NCI-H524 (cell line): Measurements from ENCODE around the gene FAM83D.
"Not testable (repeated sequence)": the region's sequence is repeated elsewhere in the genome, so short reads cannot be mapped to it uniquely, and the experiment has no call there.

Experiments used
- DNase-seq, 2 experiments: peaks; one replicate each; lab custom pipeline; 2025; lab: John Stamatoyannopoulos, UW

The FAM83D gene

DNA sequence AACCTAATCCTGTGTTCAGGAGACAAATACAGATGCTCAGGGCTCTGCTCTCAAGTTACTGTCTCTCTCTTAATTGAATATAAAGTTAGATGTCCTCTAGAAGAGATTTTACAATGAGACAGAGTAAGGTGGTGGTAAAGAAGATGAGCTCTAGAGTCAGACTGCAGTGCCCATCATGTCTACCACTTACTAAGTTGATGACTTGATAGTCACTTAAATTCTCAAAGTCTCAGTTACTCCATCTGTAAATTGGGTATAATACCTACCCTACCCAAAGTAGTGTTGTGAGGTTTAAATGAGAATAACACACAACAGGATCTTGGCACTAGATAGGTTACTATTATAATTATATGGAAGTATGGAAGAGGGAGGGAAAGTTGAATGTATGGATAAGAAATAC is 37.5 kb downstream of the FAM83D start:
- DNase-seq: no peak

DNA sequence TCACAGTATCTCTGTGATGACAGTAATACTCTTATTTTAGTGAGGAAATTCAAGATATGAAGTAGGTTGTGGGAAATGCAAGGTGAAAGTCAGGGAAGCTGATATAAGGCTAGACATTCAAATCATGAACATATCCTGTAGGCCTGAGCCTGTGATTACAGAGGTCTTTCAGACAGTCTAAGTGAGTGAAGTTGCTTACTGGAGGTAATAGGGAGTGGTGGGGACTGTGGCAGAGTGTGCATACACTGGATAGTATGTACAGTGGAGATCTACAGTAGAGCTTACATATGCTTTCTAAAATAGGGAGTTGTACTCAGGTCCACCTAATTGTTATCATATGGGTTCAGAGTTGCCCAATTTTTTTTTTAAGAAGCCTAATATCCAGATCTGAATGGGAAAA is 39.0 kb downstream of the FAM83D start:
- DNase-seq: no peak

DNA sequence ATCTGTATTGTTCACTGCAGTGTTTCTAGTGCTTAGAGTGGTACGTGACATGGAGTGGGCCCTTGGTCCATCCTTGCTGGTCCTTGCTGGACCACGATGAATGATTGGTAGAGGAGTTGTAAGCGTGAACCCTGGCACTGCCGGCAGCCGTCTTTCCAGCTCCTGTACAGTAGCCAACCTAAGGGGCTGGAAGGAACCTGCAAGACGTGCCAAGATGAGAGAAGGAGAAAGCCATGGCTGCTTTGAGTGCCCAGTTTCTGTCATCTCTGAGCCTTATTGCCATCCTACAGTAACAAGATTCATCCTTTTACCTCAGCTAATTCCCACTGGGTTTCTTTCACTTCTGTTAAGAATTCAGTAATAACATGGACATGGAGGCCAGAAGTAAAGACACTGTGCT is 41.9 kb downstream of the FAM83D start:
- DNase-seq: no peak

DNA sequence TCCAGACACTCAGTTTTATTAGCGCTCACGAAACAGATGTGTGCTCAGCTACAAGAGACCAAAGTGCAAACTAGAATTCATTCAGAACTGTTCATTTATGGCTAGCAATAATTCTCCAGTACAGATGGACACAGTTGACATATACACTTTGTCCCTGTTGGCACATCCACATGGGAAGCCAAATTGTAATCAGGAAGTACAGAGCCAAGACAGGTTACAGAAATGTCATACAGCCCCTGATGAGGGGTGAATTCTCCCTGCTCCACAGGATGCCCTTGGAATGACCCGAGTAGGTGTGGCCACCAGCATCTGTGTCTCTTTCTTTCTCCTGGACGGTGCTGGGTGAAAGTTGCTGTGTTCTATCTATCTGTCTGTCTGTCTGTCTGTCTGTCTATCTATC is 43.5 kb downstream of the FAM83D start:
- DNase-seq: no peak

DNA sequence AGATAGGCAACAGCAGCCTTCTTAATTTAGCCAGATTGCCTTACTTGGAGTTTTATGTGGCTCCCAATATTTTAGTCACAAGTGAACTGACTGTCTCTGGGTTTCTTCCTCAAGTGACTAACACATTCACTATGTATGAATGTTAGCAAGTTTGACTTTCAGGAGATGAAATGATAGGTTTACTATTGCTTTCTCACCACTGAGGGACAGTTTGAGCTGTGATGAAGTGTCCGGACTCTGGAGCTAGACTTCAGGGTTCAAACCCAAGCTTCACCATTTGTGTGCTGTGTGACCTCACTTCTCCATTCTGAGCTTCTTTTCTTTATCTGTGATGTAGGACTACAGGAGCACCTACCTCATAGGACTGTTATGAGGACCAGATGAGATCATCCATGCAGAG is 44.1 kb downstream of the FAM83D start:
- DNase-seq: no peak

DNA sequence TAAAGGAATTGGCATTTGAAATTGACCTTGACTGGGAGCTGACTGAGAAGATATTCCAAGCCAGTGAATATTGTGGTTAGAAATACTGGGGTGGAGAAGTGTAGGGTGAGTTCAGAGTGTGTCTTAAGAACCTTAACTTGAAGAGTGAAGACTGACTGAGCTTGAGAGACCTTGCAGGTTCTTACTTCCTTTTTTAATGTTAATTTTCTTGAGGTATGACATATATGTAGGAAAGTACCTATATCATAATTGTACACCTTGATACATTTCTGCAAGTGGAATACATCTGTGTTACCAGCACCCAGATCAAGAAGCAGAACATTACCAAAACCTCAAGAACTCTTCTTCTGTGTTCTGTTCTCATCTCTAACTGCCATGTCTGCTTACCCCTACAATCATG is 46.9 kb downstream of the FAM83D start:
- no peak for DNase-seq

DNA sequence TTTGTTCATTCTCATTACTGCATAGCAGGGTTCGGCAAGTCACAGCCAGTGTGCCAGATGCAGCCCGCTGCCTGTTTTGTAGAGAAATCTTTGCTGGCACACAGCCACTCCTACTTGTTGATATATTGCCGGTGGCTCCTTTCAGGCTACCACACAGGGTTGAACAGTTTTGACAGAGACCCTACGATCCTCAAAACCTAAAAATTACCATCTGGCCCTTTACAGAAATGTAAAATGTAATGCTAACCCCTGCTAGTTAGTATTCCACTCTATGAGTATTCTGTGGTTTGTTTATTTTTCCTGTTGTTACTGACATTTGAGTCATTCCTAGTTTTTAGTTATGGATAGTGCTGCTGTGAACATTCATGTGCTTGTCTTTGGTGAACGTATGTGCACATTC is 47.4 kb downstream of the FAM83D start:
- DNase-seq: no peak

DNA sequence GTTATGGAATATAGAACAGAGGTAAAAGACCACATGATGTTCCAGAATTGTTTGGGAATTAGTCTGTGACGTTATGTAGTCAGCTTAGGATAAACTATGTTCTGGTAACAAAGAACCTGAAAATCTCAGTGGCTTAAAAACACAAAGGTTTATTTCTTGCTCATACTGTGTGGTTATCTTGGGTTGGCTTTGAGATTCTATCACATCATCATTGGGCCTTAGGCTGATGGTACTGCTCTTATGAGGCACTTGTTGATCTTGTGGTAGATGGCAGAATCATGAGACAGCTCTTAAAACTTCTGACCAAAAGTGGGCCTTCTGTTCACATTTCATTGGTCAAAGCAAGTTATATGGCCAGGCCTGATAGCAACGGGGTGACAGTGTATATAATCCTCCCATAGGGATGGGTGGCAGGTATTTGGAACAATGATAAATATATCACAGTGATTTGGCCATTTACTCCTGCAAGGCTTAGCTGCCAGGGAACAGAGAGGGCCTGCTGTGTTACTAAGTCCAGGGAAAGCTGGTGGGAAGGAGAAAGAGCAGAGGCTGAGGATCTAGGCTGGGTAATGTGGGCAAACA is 49.4 kb downstream of the FAM83D start:
- no peak for DNase-seq

DNA sequence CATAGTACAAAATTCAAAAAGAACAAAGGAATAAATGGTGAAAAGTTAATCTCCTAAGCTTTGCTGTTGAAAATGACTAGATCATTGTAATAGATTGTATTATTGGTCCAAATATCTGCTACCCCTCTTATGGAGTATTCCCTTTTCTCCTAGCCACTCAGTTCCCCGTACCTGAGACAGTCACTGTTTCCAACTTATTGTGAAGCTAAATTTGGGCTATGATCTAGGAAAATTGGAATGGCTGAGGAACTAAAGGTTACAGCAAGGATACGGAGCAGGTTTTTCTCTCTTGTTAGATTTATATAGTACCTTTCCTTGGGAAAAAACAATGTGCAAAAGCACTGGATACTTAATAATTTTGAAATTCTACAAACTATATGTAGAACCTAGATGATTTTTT is 53.2 kb downstream of the FAM83D start:
- no peak for DNase-seq

DNA sequence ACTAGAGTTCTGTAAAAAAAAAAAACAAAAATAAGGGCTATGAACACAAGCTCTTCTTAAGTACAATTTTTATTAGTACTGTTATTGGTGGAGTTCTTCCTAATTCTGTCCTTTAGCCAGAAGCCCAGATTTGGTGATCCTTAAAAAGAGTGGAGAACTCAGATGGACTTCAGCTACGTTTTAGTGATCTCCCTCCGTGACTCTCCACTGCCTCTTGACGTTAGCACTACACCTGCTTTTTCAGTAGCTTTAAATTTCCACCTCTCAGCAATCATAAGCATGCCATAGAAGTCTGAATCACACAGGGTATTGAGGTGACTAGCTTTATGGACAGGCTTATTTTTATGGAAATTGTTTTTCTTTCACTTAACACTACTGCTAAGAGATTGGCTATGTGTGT is 53.6 kb downstream of the FAM83D start:
- no peak for DNase-seq

DNA sequence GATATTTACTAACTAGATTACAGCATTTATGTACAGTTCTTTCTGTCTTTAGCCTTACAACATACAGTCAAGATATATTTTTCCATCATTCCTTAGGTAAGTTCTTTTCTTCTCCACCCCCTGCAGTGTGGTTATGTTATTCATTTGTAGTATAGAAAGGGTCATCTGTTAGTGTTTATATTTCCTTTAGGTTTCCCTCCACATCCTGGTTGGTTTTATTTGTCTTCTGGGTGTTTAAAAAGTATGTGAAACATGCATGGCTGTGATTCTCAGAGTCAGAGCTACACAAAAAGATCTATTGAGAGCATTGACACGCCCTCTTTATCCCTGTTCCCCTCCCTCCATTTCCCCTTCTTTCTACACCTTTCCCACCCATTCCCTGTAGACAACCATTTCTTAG is 56.1 kb downstream of the FAM83D start:
- DNase-seq: no peak

DNA sequence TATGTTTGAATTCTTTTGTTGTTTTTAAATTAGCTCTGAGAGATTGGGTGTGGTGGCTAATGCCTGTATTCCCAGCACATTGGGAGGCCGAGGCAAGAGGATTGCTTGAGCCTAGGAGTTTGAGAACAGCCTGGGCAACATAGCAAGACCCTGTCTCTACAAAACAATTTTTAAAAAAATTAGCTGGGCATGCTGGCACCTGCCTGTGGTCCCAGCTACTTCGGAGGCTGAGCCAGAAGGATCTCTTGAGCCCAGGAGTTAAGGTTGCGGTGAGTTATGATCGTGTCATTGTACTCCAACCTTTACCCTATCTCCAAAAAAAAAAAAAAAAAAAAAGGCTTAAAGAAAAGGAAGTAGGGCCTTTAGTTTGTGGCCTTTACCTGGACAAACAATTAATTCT is 58.8 kb downstream of the FAM83D start:
- no peak for DNase-seq

DNA sequence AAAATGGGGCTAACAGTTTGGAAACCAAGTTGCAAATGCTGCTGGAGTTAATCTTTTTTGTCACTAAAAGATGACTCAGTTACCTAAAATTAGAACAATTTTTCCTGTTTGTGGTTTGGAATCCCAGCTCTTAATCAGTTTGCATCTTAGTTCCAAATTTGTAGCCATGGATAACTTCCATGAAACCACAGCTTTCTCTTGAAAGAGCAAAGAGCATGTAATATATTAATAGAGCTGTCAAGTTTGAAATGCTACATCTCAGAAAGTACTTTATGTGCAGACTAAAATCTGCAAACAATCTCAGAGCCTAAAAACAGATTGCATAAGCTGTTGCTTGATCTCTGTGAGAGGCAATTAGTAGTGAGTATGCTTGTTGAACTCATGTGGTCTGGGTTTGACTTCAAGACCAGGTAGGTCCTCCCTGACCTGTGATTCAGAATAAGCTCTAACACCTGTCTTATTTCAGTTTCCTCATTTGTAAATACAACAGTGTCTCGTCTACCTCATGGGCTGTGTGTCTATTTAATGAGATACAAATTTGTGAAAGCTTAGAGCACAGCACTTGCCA is 59.5 kb downstream of the FAM83D start:
- no peak for DNase-seq

DNA sequence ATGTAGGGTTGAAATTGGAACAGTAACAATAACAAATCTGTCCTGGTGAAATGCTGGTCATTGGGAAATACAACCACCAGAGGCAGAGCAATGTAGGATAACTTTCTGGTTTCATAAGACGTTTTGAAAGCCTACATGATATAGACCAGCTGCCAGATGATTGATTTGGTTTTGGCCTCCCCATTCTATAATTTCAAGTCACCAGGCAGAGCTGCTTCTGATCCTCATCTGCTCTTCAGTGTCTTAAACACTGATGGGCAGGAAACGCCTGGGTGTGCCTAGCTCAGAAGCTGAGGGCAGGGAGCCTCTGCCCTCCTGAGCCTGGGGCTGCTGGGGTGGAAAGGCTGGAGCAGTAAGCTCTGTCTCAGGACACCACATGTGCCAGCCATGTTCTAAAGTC is 60.4 kb downstream of the FAM83D start:
- no peak for DNase-seq

DNA sequence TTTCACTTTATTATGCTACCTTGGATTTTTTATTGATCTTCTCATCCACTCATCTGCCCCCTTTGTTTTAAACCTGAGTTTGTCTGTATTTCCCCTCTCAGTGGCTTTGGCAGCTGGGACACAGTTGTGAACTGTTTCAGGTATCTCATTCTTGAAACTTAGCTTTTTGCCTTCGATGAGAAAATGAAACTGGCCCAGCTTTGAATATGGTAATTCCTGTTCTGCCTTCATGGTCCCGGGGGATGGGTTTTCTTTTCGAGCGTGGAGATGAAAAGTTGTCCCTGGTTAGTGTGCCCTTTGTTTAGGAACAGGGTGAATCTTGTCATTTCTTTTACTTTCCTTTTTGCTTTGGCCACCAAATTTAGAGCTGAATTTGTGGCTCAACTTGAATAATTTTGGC is 61.6 kb downstream of the FAM83D start:
- DNase-seq: no peak

DNA sequence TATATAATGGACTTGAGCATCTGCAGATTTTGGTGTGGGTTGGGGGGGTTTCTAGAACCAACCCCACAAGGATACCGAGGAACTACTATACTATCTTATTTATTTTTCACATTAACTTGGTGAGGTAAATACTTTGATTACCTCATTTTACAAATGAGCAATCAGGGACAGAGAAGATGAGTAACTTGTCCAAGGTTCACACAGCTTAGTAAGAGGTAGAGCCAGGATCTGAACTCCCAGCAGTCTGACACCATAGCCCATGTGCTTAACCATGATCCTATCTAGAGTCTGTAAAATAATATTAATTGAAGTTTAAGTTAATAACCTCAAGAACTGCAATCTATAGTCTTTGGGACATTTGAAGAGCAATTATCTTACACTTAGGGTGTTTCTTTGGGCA is 64.5 kb downstream of the FAM83D start:
- no peak for DNase-seq

DNA sequence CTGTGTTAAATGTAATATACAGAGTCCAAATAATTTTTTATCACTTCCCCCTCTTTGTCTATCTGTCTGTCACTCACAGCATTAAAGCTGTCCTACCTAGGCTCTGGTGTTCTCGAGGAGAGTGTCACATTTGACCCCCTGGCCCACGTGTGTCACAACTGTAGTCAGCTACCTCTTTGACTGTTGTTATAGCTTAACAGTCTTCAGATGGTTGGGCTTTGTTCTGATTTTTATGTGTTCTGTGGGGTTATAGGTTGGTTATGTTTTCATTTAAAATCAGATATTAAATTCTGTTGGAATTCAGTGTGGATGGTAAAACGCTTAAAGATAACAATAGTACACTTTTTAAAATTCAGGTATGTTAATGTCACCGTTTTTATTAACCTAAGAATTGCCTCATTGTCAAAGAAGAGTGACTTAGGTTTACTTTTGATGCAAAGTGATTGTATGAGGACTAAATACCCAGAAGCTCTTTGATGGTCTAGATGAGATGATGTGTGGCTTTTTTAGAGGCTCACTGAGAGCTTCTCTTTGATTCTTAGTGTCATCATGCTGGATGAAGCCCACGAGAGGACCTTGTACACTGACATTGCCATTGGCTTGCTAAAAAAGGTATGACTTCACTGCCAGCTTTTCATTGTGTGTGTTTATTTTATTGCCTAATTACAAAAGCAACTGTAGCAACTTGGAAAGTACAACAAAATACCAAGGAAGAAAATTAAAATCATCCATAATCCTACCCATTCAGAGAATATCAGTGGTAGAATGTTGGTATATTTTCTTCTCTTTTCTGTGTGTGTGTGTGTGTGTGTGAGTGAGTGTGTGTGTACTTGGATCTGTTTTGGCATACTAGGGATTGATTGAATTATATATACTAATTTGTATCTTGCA is 65.8 kb downstream of the FAM83D start:
- no peak for DNase-seq

DNA sequence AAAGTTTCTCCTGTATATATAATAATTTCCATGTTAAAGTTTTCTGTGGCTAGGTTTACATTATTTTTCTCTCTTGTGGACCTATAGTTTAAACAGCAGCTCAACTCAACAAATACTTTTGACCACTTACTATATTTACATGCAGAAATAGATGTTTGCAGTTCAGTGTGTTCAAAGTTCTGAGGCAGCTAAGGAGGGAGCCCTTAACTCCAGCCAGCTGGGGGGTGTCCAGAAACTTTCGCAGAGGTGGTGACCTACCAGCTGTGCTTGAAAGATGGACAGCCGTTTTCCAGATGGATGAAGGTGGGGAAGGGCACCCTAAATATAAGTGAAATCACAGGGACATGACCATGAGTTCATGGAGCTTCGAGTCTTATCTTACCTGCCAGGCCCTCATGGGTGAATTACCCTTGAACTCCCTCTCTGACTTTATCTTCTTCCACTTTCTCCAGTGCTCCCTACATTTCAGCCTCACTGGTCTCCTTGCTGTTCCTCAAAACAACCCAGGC is 69.4 kb downstream of the FAM83D start:
- no peak for DNase-seq

DNA sequence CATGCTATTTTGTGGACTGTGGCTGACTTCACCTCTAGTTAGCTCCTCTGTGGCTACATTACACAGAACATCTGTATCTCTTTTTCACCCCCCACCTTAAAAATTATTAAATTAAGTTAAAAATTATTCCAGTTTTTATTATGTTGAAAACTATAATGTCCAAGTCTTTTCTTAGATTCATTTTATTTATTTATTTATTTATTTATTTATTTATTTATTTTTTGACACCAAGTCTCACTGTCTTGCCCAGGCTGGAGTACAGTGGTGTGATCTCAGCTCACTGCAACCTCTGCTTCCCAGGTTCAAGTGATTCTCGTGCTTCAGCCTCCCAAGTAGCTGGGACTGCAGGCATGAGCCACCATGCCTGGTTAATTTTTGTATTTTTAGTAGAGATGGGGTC is 70.6 kb downstream of the FAM83D start:
- not testable (repeated sequence) for DNase-seq

DNA sequence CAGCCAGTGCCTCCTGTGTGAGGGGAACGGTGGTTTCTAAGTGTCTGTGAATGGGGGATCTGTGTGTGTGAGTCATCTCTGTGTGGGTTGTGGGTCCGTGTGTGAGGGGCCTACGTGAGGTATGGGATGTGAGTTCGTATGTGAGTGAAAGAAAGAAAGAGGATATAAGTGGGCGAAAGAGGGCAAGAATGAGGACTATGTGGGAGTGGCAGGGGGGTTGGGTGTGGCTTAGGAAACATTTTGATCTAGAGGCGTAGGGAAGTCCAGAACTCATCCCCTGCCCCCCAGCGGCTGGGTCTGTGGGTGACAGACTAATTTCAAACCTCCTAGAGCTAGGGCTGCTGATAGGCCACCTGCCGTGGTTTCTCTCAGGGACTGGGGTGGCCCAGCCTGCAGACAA is 71.4 kb downstream of the FAM83D start:
- no peak for DNase-seq

DNA sequence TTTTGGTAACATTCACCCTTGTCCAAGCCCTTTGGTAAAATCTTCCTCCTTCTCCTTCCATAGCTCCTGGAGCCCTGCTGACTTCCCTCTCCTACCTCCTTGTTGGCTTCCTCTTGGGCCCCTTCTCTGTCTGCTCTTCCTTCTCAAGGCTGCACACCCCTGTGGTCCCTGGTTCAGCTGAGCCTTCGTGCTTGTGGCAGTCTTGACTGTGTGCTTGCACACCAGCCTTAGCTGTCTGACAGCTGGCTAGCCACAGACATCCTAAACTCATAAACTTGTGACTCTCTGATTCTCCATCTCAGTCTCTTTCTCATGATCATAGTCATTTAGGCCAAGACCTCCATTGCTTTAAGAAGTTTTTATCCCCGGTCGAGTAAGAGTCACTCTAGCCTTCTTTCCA is 73.0 kb downstream of the FAM83D start:
- DNase-seq: no peak

DNA sequence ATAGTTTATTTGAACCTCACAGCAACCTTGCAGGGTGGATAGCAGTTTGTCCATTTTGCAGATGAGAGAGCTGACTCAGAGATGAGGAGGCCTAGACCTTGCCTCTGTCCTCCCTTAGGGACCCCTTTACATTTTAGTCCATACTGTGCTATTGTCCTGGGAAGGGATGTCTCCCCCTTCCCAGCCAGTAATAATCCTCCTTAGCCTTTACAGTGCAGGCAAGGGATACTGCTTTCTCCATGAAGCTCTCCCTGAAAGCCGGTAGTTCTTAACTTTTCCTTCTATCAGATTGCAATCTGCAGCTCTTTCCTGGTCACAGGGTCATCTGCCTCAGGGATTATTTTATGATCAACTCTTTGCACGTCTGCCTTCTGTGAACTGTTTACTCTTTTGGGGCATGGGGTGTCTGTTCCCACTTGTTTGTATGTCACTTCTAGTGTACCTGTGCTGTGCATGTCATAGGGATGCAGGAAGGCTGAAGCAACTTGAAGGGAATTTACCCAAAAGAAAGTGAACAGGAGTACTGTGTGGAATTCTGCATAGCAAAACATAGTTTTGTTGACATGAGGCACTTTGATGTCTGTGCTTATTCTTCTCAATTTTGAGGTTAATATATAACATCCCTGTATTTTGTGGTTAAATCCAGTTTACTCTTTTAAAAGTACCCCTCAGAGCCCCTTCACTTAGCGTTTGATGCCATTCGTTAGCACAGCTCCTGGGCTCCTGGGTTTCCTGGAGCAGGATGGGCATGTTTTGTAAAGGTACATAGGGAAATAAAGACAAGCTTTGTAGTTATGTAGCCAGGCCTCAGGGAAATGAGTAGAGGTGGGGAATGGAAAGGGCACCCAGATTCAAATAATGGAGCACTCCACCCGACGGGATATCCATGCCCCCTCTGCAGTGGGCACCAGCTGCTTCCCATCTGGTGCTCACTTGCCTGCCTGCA is 74.0 kb downstream of the FAM83D start:
- no peak for DNase-seq
